ENCODE results near the gene CFAP100.

Gene CFAP100

GRCh38 chr3:126370606-126371005, 24.1 kb upstream of the CFAP100 start:
- DNase-seq (ENCODE audit: low read depth): no peak
- no peak overlapping the region for H3K4me3 ChIP-seq (ENCODE audit: control insufficient read depth, low read depth, low read length)
- TF ChIP-seq CTCF (conservative IDR thresholded peaks at IDR 0.05; ENCODE audit: control insufficient read depth, insufficient read depth, low read depth, low read length): no peak

GRCh38 chr3:126371096-126371705, 23.5 kb upstream of the CFAP100 start:
- TF ChIP-seq CTCF (conservative IDR thresholded peaks at IDR 0.05; ENCODE audit: control insufficient read depth, insufficient read depth, low read depth, low read length): no peak
- no peak for DNase-seq (ENCODE audit: low read depth)
- H3K4me3 ChIP-seq (ENCODE audit: control insufficient read depth, low read depth, low read length): no peak overlapping the region

GRCh38 chr3:126372413-126373145, 22.1 kb upstream of the CFAP100 start:
- DNase-seq (ENCODE audit: low read depth): no peak
- no peak overlapping the region for H3K4me3 ChIP-seq (ENCODE audit: control insufficient read depth, low read depth, low read length)
- TF ChIP-seq CTCF (conservative IDR thresholded peaks at IDR 0.05; ENCODE audit: control insufficient read depth, insufficient read depth, low read depth, low read length): no peak

GRCh38 chr3:126373146-126373613, 21.5 kb upstream of the CFAP100 start:
- TF ChIP-seq CTCF (conservative IDR thresholded peaks at IDR 0.05; ENCODE audit: control insufficient read depth, insufficient read depth, low read depth, low read length): no peak
- no peak for DNase-seq (ENCODE audit: low read depth)
- H3K4me3 ChIP-seq (ENCODE audit: control insufficient read depth, low read depth, low read length): no peak overlapping the region

GRCh38 chr3:126373682-126374601, 20.8 kb upstream of the CFAP100 start:
- DNase-seq (ENCODE audit: low read depth): peak; percentile 25
- H3K4me3 ChIP-seq (ENCODE audit: control insufficient read depth, low read depth, low read length): no peak overlapping the region
- TF ChIP-seq CTCF (conservative IDR thresholded peaks at IDR 0.05; ENCODE audit: control insufficient read depth, insufficient read depth, low read depth, low read length): no peak

GRCh38 chr3:126375835-126376331, 18.8 kb upstream of the CFAP100 start:
- H3K4me3 ChIP-seq (ENCODE audit: control insufficient read depth, low read depth, low read length): no peak overlapping the region
- TF ChIP-seq CTCF (conservative IDR thresholded peaks at IDR 0.05; ENCODE audit: control insufficient read depth, insufficient read depth, low read depth, low read length): no peak
- DNase-seq (ENCODE audit: low read depth): no peak

Data from fibroblast of mammary gland (primary cell).